Hepatic stellate cell (primary cell): Measurements from ENCODE around the gene URI1.
"Not testable (repeated sequence)": the region's sequence is repeated elsewhere in the genome, so short reads cannot be mapped to it uniquely, and the experiment has no call there.

Source experiments
- DNase-seq: peaks from one replicate; pipeline ENCODE4 v3.0.0; 2011; ENCODE audit warnings: low spot score

Gene URI1

GRCh38 chr19:29942404-29943261 is 594 bp downstream of the URI1 start:
- DNase-seq: peak; percentile 54

GRCh38 chr19:29943615-29944014 is 1.6 kb downstream of the URI1 start:
- no peak for DNase-seq

- no peak for DNase-seq
These were observed 2.5 kb downstream of the URI1 start for GRCh38 chr19:29944390-29945012.

- no peak for DNase-seq
These were observed 3.0 kb downstream of the URI1 start for GRCh38 chr19:29945017-29945416.

GRCh38 chr19:29945433-29945832 is 3.4 kb downstream of the URI1 start:
- DNase-seq: peak; percentile 31

GRCh38 chr19:29946645-29947044 is 4.6 kb downstream of the URI1 start:
- no peak for DNase-seq

- DNase-seq: no peak
These were observed 5.8 kb downstream of the URI1 start for GRCh38 chr19:29947871-29948270.

GRCh38 chr19:29948759-29949470 is 6.9 kb downstream of the URI1 start:
- DNase-seq: not testable (repeated sequence)

- DNase-seq: no peak
These were observed 10.1 kb downstream of the URI1 start for GRCh38 chr19:29952177-29952576.

- no peak for DNase-seq
These were observed 10.6 kb downstream of the URI1 start for GRCh38 chr19:29952646-29953045.

- DNase-seq: no peak
These were observed 11.6 kb downstream of the URI1 start for GRCh38 chr19:29953352-29954247.

GRCh38 chr19:29956855-29957254 is 14.8 kb downstream of the URI1 start:
- DNase-seq: no peak

GRCh38 chr19:29961311-29961710 is 19.3 kb downstream of the URI1 start:
- no peak for DNase-seq

GRCh38 chr19:29962793-29963192 is 20.8 kb downstream of the URI1 start:
- DNase-seq: no peak

GRCh38 chr19:29963576-29963975 is 21.5 kb downstream of the URI1 start:
- no peak for DNase-seq

- DNase-seq: no peak
These were observed 22.1 kb downstream of the URI1 start for GRCh38 chr19:29964171-29964570.

- no peak for DNase-seq
These were observed 23.5 kb downstream of the URI1 start for GRCh38 chr19:29965492-29965891.

- DNase-seq: not testable (repeated sequence)
These were observed 24.1 kb downstream of the URI1 start for GRCh38 chr19:29966142-29966541.

GRCh38 chr19:29966588-29967249 is 24.7 kb downstream of the URI1 start:
- DNase-seq: no peak

- DNase-seq: no peak
These were observed 25.6 kb downstream of the URI1 start for GRCh38 chr19:29967623-29968022.

GRCh38 chr19:29969891-29970290 is 27.9 kb downstream of the URI1 start:
- no peak for DNase-seq
